GM12865 (cell line): ENCODE results near the gene SPG21.

ENCODE experiments used
- DNase-seq: peaks from one replicate; pipeline ENCODE4 v3.0.0; 2010; ENCODE audit warnings: low read depth
- H3K4me3 ChIP-seq: 2 replicates; pipeline ENCODE4 v1.5.1; 2011; ENCODE audit warnings: mild to moderate bottlenecking, low read depth, low read length, control low read depth
- CTCF ChIP-seq: IDR thresholded peaks from 2 replicates; pipeline ENCODE4 v1.5.1; 2011; ENCODE audit warnings: low read length, control low read depth, low read depth, inconsistent platforms; ENCODE audit not compliant: insufficient read depth; ENCODE audit errors: missing control alignments

The SPG21 gene

GRCh38 chr15:65032801-65033537, 43.3 kb upstream of the SPG21 start:
- no peak overlapping the region for H3K4me3 ChIP-seq
- peak; percentile 76 for DNase-seq
- TF ChIP-seq CTCF, result peak; percentile 62

DNA sequence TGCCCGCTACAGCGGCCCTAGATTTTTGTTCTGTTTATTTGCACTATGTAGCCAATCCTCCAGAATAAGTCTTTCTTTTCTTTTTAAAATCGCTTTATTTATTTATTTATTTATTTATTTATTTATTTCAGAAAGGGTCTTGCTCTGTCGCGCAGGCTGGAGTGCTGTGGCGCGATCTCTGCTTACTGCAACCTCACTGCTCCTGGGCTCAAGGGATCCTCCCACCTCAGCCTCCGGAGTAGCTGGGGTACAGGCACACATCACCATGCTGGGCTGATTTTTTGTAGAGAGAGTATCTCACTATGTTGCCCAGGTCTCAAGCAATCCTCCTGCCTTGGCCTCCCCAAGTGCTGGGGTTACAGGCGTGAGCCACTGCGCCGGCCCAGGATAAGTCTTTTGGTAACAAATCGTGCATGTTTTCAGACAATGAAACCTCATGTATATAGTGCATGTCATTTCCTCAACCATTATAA, 40.1 kb upstream of the SPG21 start:
- DNase-seq, result no peak
- no peak for TF ChIP-seq CTCF
- H3K4me3 ChIP-seq, result no peak overlapping the region

GRCh38 chr15:65028921-65029735, 39.4 kb upstream of the SPG21 start, which contains the start of gene MTFMT:
Gene MTFMT, minus strand, starts transcription at chr15:65029639. Its CDS starts 26 bp downstream, at chr15:65029613.
- TF ChIP-seq CTCF, result peak; percentile 9
- peak within 1 kb of the TSS; percentile 86 for H3K4me3 ChIP-seq
- peak; percentile 90 for DNase-seq

GRCh38 chr15:65028338-65028737, 38.6 kb upstream of the SPG21 start:
- TF ChIP-seq CTCF, result no peak
- H3K4me3 ChIP-seq, result peak overlapping the region; percentile 86
- DNase-seq, result no peak

- peak overlapping the region; percentile 86 for H3K4me3 ChIP-seq
- DNase-seq, result no peak
- TF ChIP-seq CTCF, result no peak
Observed at GRCh38 chr15:65027593-65027992, 37.9 kb upstream of the SPG21 start.

GRCh38 chr15:65026756-65027155, 37.0 kb upstream of the SPG21 start:
- no peak overlapping the region for H3K4me3 ChIP-seq
- no peak for DNase-seq
- TF ChIP-seq CTCF, result no peak
